Muscle of arm (tissue), 12 donors: ENCODE data around the gene FSTL4. TPM values are rescaled to one million over a fixed set of nuclear protein-coding genes. Genes with fewer than 3 reads are reported as not detected.

Experiments used
- DNase-seq: peaks from one replicate; pipeline ENCODE4 v3.0.0-alpha.2; 2013
- polyA plus RNA-seq, 12 donors: library from polyadenylated mRNA; unstranded; fragments of 120-200 nt; gene quantifications; one replicate each; pipeline ENCODE4 v1.2.1, GENCODE V29; 2013; ENCODE audit not compliant: insufficient read length in 12 of 12

Gene FSTL4
- polyA plus RNA-seq, 12 donors: 0.39 to 4.3 (median 2.0) TPM; not detected in 2

- DNase-seq: no peak
Observed at GRCh38 chr5:133246376-133247150, 365.8 kb downstream of the FSTL4 start.

GRCh38 chr5:133246053-133246370 is 366.3 kb downstream of the FSTL4 start:
- no peak for DNase-seq

- DNase-seq: no peak
Observed at GRCh38 chr5:133245191-133246052, 366.9 kb downstream of the FSTL4 start.

GRCh38 chr5:133244242-133244641 is 368.1 kb downstream of the FSTL4 start:
- no peak for DNase-seq

- DNase-seq: no peak
Observed at GRCh38 chr5:133243196-133243595, 369.1 kb downstream of the FSTL4 start.

- DNase-seq: no peak
Observed at GRCh38 chr5:133242221-133242835, 370.0 kb downstream of the FSTL4 start.

GRCh38 chr5:133241179-133242092 is 370.9 kb downstream of the FSTL4 start:
- DNase-seq: no peak

GRCh38 chr5:133240425-133241091 is 371.8 kb downstream of the FSTL4 start:
- DNase-seq: no peak

GRCh38 chr5:133238426-133239205 is 373.7 kb downstream of the FSTL4 start:
- no peak for DNase-seq

GRCh38 chr5:133236976-133237375 is 375.4 kb downstream of the FSTL4 start:
- no peak for DNase-seq

GRCh38 chr5:133236541-133236951 is 375.8 kb downstream of the FSTL4 start:
- DNase-seq: no peak

- DNase-seq: no peak
Observed at GRCh38 chr5:133235696-133236426, 376.5 kb downstream of the FSTL4 start.

GRCh38 chr5:133234911-133235310 is 377.4 kb downstream of the FSTL4 start:
- DNase-seq: no peak

GRCh38 chr5:133234273-133234672 is 378.1 kb downstream of the FSTL4 start:
- DNase-seq: no peak

GRCh38 chr5:133233616-133234015 is 378.7 kb downstream of the FSTL4 start:
- no peak for DNase-seq

GRCh38 chr5:133232911-133233310 is 379.4 kb downstream of the FSTL4 start:
- DNase-seq: no peak

- DNase-seq: no peak
Observed at GRCh38 chr5:133232435-133232834, 379.9 kb downstream of the FSTL4 start.

- no peak for DNase-seq
Observed at GRCh38 chr5:133232011-133232410, 380.3 kb downstream of the FSTL4 start.

GRCh38 chr5:133230823-133231578 is 381.3 kb downstream of the FSTL4 start:
- no peak for DNase-seq
